ENCODE results near the gene CST8.

DNA sequence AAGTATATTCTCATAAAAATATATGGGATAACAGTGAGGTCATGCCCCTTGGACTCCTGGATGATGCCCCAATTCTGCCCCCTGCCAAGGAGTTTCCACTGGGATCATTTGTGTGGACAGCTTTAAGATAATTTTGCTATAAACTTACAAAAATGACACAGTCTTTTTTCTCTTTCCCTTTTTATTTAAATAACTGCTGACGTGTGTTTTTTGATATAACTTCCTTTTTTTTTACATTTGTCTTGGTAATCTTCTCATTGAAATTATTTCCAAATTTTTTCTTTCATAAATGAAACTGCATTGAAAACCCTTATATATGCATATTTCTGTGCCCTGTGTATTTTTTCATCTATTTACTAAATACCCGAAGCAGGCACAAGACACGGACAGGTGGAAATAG, 46.1 kb downstream of the CST8 start:
- TF ChIP-seq CTCF (IDR thresholded peaks at IDR 0.05), result no peak
- no peak for TF ChIP-seq POLR2AphosphoS5 (IDR thresholded peaks at IDR 0.05; ENCODE audit: low read depth, low read length)

All from Panc1 (cell line).